B cell (primary cell): ENCODE measurements around the gene SYCP3. TPM values are rescaled to one million over a fixed set of nuclear protein-coding genes. Genes with fewer than 3 reads are reported as not detected.
A peak's percentile ranks its signal among the peaks of the same experiment; 100 is the strongest.

Source experiments
- ATAC-seq: fragments of 200-7000 bp; cut with Tn5 transposase; one replicate; pipeline ENCODE4 v1.10.0; 2021; ENCODE audit warnings: low read depth, mild to moderate bottlenecking, moderate number of reproducible peaks, moderate library complexity
- CTCF ChIA-PET: fragments of 350-600 bp; sonication (Branson Sonifier 250); formaldehyde crosslinking; loops from one replicate; lab custom pipeline; 2021; ENCODE audit warnings: antibody characterized with exemption, inconsistent platforms; lab: Charles Lee
- POLR2A ChIA-PET: fragments of 350-600 bp; sonication (Branson Sonifier 250); formaldehyde crosslinking; loops from one replicate; lab custom pipeline; 2021; ENCODE audit warnings: antibody characterized with exemption; lab: Charles Lee
- DNase-seq: peaks from one replicate; pipeline ENCODE4 v3.0.0; 2013
- H2AFZ ChIP-seq: 2 replicates; pipeline ENCODE4 v1.6.1; 2012; ENCODE audit warnings: mild to moderate bottlenecking, low read depth, low read length; ENCODE audit not compliant: insufficient read depth, poor library complexity, severe bottlenecking
- H3K27ac ChIP-seq, 2 donors: 1 replicate in 1 of 2; 2 replicates in 1 of 2; pipeline ENCODE4 v1.5.1; 2012 to 2013; ENCODE audit warnings: low read length in 2 of 2, mild to moderate bottlenecking in 2 of 2, moderate library complexity in 1 of 2
- H3K27me3 ChIP-seq, 4 experiments: fragments of 200-600 bp in 1 of 4; sonication (generic) in 1 of 4; replicated peaks in 1 of 4; 1 replicate in 2 of 4; 2 replicates in 2 of 4; pipeline versions ENCODE4 v1.6.1 to v1.7.0; 2013 to 2016; ENCODE audit warnings: low read length in 3 of 4, mild to moderate bottlenecking in 2 of 4, mixed read lengths in 1 of 4, moderate library complexity in 1 of 4; ENCODE audit not compliant: insufficient read depth in 4 of 4, control insufficient read depth in 3 of 4; ENCODE audit errors: control extremely low read depth in 1 of 4
- H3K36me3 ChIP-seq, 2 experiments: replicated peaks in 1 of 2; 1 replicate in 1 of 2; 2 replicates in 1 of 2; pipeline versions ENCODE4 v1.6.1 to v1.7.1; 2013; ENCODE audit warnings: low read length in 1 of 2; ENCODE audit not compliant: insufficient read depth in 2 of 2, control insufficient read depth in 1 of 2; ENCODE audit errors: control extremely low read depth in 1 of 2, extremely low read depth in 1 of 2
- H3K4me1 ChIP-seq, 2 donors: fragments of 200-600 bp in 1 of 2; sonication (generic) in 1 of 2; 1 replicate in 1 of 2; 2 replicates in 1 of 2; pipeline versions ENCODE4 v1.5.1 to v1.6.1; 2013 to 2017; ENCODE audit warnings: low read length in 2 of 2; ENCODE audit not compliant: control insufficient read depth in 2 of 2, insufficient read depth in 2 of 2
- H3K4me2 ChIP-seq: replicated peaks from 2 replicates; pipeline ENCODE3; 2012; ENCODE audit warnings: mild to moderate bottlenecking, low read depth, low read length; ENCODE audit not compliant: poor library complexity, severe bottlenecking
- H3K4me3 ChIP-seq, 5 experiments: fragments of 200-600 bp in 1 of 5; sonication (generic) in 1 of 5; 1 replicate in 3 of 5; 2 replicates in 2 of 5; pipeline versions ENCODE4 v1.5.1 to v1.7.0; 2011 to 2016; ENCODE audit warnings: low read length in 4 of 5, mild to moderate bottlenecking in 4 of 5, low read depth in 2 of 5, control low read depth in 1 of 5, moderate library complexity in 1 of 5; ENCODE audit not compliant: insufficient read depth in 1 of 5; ENCODE audit errors: control extremely low read depth in 1 of 5, extremely low read depth in 1 of 5
- H3K79me2 ChIP-seq: fragments of 200-600 bp; sonication (generic); one replicate; pipeline ENCODE4 v1.6.0; 2016; ENCODE audit warnings: low read length; ENCODE audit not compliant: control insufficient read depth, insufficient read depth
- H3K9ac ChIP-seq: fragments of 200-600 bp; sonication (generic); 2 replicates; pipeline ENCODE4 v1.6.1; 2017; ENCODE audit warnings: mild to moderate bottlenecking, low read length, moderate library complexity
- H3K9me3 ChIP-seq, 3 donors: one replicate each; pipeline versions ENCODE4 v1.6.1 to v1.7.1; 2013; ENCODE audit warnings: low read length in 2 of 3; ENCODE audit not compliant: control insufficient read depth in 2 of 3, insufficient read depth in 1 of 3; ENCODE audit errors: control extremely low read depth in 1 of 3
- H4K20me1 ChIP-seq: 2 replicates; pipeline ENCODE4 v1.6.0; 2012; ENCODE audit warnings: mild to moderate bottlenecking, low read length; ENCODE audit not compliant: insufficient read depth, control insufficient read depth, poor library complexity, severe bottlenecking
- H3K27ac Mint-ChIP-seq: one replicate; pipeline ENCODE4 v1.8.0; 2021; ENCODE audit warnings: mixed read lengths
- H3K27me3 Mint-ChIP-seq: one replicate; pipeline ENCODE4 v1.8.0; 2021; ENCODE audit warnings: mixed read lengths
- H3K4me1 Mint-ChIP-seq: one replicate; pipeline ENCODE4 v1.8.0; 2021; ENCODE audit warnings: mixed read lengths
- H3K4me3 Mint-ChIP-seq: one replicate; pipeline ENCODE4 v1.8.0; 2021; ENCODE audit warnings: mixed read lengths
- H3K9me3 Mint-ChIP-seq: one replicate; pipeline ENCODE4 v1.8.0; 2022; ENCODE audit warnings: mixed read lengths; ENCODE audit not compliant: insufficient read depth
- EZH2 ChIP-seq: IDR thresholded peaks from 2 replicates; pipeline ENCODE4 v1.6.1; 2012; ENCODE audit warnings: borderline replicate concordance, low read depth, mild to moderate bottlenecking, moderate library complexity, low read length; ENCODE audit not compliant: insufficient read depth, poor library complexity, severe bottlenecking
- WGBS: methylation state at CpG from one replicate; pipeline ENCODE4 v1.1.5; 2013; ENCODE audit warnings: missing lambda C conversion rate; ENCODE audit not compliant: insufficient coverage; 5-methylcytosine and 5-hydroxymethylcytosine counted together
- intact Hi-C: fragments of 100-400 bp; cut with micrococcal nuclease; formaldehyde crosslinking; loops from one replicate; pipeline ENCODE4 v1.10.0; 2022
- polyA plus RNA-seq: library from polyadenylated mRNA; depleted of rRNA; stranded (reverse); fragments of >200 nt; gene quantifications from 2 replicates; pipeline ENCODE4 v1.2.3, GENCODE V29; 2012
- total RNA-seq, 2 donors: library from RNA; stranded (reverse); fragments of 120-200 nt in 1 of 2; gene quantifications; 1 replicate in 1 of 2; 2 replicates in 1 of 2; pipeline versions ENCODE4 v1.2.3 to v1.2.4, GENCODE V29; 2013 to 2022
- TF ChIP-seq, protein P1 (sequence below): fragments of 200-600 bp; IDR thresholded peaks from one replicate; pipeline ENCODE4 v1.8.0; 2022; ENCODE audit warnings: antibody characterized with exemption, mild to moderate bottlenecking

Gene SYCP3
- total and polyA plus RNA-seq, 2 donors (not counting 1 experiment from before 2014, with no cell fraction given) = 0.04 to 0.12 TPM

DNA sequence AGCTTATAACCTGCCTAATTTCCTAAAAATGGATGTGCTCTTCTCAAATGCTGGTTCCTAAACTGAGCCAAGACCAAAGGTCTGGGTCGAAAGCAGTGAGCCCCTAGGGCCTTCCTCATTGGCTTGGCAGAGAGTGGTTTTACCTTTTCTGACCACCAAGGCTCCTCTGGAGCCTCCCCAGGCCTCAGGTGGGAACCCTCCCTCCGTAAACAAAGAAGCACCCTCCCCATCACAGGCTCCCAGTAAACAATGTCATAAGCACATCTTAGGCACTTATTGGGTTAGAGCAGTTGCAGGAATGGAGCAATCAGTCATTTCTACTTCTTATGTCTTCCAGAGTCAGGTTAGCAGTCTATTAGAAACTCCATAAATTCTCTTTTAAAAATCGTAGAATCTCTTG is 35.8 kb downstream of the SYCP3 start:
- no peak for DNase-seq
- intact Hi-C loops = no loop called here
- Histone ChIP-seq H3K9me3 (no peaks in the 10 kb centered on the region), H3K4me2 (peak overlapping the region; percentile 4), H3K79me2 (peaks cover 76% of the 10 kb centered on the region), H3K4me1 (peaks cover 24 to 39% of the 10 kb centered on the region in 2 donors), H3K9ac (no peak overlapping the region), H4K20me1 (peaks cover 22% of the 10 kb centered on the region), H3K27me3 (no peaks in the 10 kb centered on the region), H2AFZ (no peak overlapping the region), H3K4me3 (no peak overlapping the region), H3K27ac (no peak overlapping the region), H3K36me3 (no peaks in the 10 kb centered on the region)
- WGBS = 80% methylated on average over 1 of the region's 3 CpGs
- ATAC-seq = no peak
- Mint-ChIP-seq H3K27me3 (no peaks in the 10 kb centered on the region), H3K4me1 (peaks cover 67% of the 10 kb centered on the region), H3K27ac (no peak overlapping the region), H3K4me3 (no peak overlapping the region), H3K9me3 (no peaks in the 10 kb centered on the region)
- no peak for TF ChIP-seq EZH2
- TF ChIP-seq, protein P1, sequence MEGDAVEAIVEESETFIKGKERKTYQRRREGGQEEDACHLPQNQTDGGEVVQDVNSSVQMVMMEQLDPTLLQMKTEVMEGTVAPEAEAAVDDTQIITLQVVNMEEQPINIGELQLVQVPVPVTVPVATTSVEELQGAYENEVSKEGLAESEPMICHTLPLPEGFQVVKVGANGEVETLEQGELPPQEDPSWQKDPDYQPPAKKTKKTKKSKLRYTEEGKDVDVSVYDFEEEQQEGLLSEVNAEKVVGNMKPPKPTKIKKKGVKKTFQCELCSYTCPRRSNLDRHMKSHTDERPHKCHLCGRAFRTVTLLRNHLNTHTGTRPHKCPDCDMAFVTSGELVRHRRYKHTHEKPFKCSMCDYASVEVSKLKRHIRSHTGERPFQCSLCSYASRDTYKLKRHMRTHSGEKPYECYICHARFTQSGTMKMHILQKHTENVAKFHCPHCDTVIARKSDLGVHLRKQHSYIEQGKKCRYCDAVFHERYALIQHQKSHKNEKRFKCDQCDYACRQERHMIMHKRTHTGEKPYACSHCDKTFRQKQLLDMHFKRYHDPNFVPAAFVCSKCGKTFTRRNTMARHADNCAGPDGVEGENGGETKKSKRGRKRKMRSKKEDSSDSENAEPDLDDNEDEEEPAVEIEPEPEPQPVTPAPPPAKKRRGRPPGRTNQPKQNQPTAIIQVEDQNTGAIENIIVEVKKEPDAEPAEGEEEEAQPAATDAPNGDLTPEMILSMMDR = no peak
- ChIA-PET POLR2A (no interaction called here), CTCF (interaction anchor here (0.9 to 2.5 kb wide), 3 partner anchors 8 to 59 kb away, joined by 3 to 7 read pairs (median 3); no protein-coding TSS in a partner anchor)

DNA sequence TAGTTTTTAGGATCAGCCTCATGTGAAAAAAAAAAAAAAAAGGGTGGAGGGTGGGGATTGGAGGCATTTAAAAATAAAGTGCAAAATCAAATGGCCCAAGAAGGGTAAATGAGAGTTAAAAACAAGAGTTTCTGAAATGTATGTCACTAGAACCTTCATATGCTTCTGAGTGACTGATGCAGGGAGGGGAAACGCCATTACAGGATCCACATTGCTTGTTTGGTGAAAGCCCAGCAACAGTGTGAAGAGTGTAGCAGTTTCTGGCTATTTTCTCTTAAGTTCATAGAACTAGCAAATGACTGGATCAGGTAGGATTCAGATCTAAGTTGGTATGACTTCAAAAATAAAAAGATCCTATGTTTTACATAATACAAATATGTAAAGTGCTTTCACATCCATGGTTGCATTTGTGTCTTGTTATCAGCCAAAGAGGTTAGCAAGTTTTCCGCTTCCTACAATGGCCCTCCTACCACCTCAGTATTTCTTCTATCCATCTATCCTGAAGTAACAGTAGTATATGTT is 38.9 kb downstream of the SYCP3 start:
- no peaks in the 10 kb centered on the region for H3K36me3 ChIP-seq
- no peak for ATAC-seq
- no peaks in the 10 kb centered on the region for H3K9me3 ChIP-seq
- peak overlapping the region in 1 of 2 donors; percentile 54 for H3K27ac ChIP-seq
- DNase-seq = no peak
- intact Hi-C loops = loop anchor here (2.0 kb wide), 1 partner anchor 14 kb away; no protein-coding TSS in a partner anchor
- no peaks in the 10 kb centered on the region for H3K27me3 ChIP-seq
- TF ChIP-seq, protein P1 = no peak
- no peak for TF ChIP-seq EZH2
- H3K4me3 Mint-ChIP-seq = peak overlapping the region; percentile 99
- H3K4me1 ChIP-seq = peaks cover 37 to 42% of the 10 kb centered on the region in 2 donors
- H3K9me3 Mint-ChIP-seq = no peaks in the 10 kb centered on the region
- H3K27ac Mint-ChIP-seq = peak overlapping the region; percentile 50
- WGBS = 75% methylated on average over 1 of the region's 2 CpGs
- no peaks in the 10 kb centered on the region for H3K27me3 Mint-ChIP-seq
- H3K4me1 Mint-ChIP-seq = peaks cover 70% of the 10 kb centered on the region
- H2AFZ ChIP-seq = no peak overlapping the region
- CTCF ChIA-PET = interaction anchor here (1.0 to 2.5 kb wide), 5 partner anchors 15 to 129 kb away, joined by 3 to 7 read pairs (median 4); no protein-coding TSS in a partner anchor
- peaks cover 15% of the 10 kb centered on the region for H4K20me1 ChIP-seq
- peak overlapping the region; percentile 94 for H3K4me2 ChIP-seq
- POLR2A ChIA-PET = interaction anchor here (0.7 to 3.1 kb wide), 3 partner anchors 40 to 81 kb away, joined by 5 to 34 read pairs (median 7); no protein-coding TSS in a partner anchor
- no peak overlapping the region for H3K9ac ChIP-seq
- H3K79me2 ChIP-seq = peaks cover 78% of the 10 kb centered on the region
- H3K4me3 ChIP-seq = no peak overlapping the region
